Measurements from ENCODE around the gene PKD2. TPM values are rescaled to one million over a fixed set of nuclear protein-coding genes. Genes with fewer than 3 reads are reported as not detected.

PKD2 gene
- total and polyA plus RNA-seq, 2 experiments from 2014 or later, result 17.8 to 36.7 TPM

DNA sequence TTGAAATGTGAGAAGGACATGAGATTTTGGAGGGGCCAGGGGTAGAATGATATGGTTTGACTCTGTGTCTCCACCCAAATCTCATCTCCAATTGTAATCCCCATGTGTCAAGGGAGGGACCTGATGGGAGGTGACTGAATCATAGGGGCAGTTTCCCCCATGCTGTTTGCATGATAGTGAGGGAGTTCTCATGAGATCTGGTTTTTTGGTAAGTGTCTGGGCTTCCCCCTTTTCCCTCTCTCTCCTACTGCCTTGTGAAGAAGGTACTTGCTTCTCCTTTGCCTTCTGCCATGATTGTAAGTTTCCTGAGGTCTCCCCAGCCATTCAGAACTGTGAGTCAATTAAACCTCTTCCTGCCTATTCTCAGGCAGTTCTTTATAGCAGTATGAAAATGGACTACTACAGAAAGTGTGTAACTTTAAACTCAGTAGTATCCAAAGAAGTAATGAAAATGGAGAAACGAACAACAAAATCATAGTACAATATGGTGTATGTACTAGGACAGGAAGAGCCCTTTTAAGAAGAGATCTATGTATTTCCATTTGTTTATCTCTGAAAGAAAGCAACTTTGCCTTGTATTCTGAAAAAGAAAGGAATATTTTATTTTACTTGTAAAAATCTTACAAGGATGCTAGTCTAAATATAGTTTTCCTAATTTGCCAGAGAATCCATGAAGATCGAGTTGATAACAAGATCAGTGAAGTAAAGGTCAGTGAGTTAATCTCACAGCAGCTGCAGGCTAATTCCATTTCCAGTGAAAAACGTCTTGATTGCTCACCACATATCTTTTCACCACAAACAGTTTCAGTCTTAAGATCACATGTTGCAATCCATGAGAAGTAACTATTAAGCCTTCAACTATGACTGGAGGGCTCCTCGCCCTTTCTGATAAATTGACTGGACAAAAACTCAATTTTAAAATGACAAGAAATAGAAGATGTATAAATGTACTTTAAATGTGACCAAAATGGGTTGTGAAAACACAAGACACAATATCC is 20.5 kb downstream of the PKD2 start:
- H4K20me1 ChIP-seq (ENCODE audit: insufficient read depth, poor library complexity, severe bottlenecking), result no peaks in the 10 kb centered on the region
- H3K9me2 ChIP-seq (replicated peaks; ENCODE audit: insufficient read depth), result no peaks in the 10 kb centered on the region
- peak; percentile 40 for DNase-seq (ENCODE audit: low spot score)
- no peak overlapping the region for H2AFZ ChIP-seq
- H3K4me1 ChIP-seq (ENCODE audit: insufficient read depth), result peaks cover 8% of the 10 kb centered on the region
- H3K27ac ChIP-seq, result peak overlapping the region; percentile 65
- TF ChIP-seq EZH2phosphoT487 (IDR thresholded peaks at IDR 0.05; ENCODE audit: low read depth, severe bottlenecking, unreplicated experiment), result no peak
- TF ChIP-seq EZH2 (IDR thresholded peaks at IDR 0.05; ENCODE audit: borderline replicate concordance), result no peak
- TF ChIP-seq CTCF (IDR thresholded peaks at IDR 0.05; ENCODE audit: poor library complexity), result no peak
- no peaks in the 10 kb centered on the region for H3K27me3 ChIP-seq
- peaks cover 4% of the 10 kb centered on the region for H3K79me2 ChIP-seq
- no peak overlapping the region for H3K4me3 ChIP-seq
- H3K36me3 ChIP-seq (replicated peaks; ENCODE audit: insufficient read depth, low read depth), result no peaks in the 10 kb centered on the region
- 40% methylated on average over 4 of the region's 4 CpGs for WGBS (ENCODE audit: low lambda C conversion rate, missing lambda C conversion rate)
- peak overlapping the region; percentile 26 for H3K4me2 ChIP-seq
- no peaks in the 10 kb centered on the region for H3K9me3 ChIP-seq (ENCODE audit: low read depth)

DNA sequence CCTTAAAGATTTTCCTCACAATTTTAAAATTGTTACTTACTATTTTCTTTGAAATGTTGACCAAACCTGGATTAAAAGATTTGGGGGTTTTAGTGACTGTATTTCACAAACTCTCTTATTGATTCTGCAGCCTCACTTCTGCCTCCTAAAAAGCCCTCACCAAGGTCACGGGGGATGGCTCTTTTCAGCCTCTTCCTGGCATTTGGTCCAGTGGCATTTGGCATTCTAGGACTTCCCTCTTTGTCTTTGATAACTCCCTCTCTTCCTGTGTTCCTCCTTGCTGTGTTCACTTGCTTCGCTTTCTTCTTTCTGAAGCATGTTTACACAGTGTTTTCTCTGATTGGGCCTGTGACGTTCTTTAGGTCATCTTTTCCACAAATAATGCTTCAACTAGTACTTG is 21.5 kb downstream of the PKD2 start:
- H3K4me3 ChIP-seq, result no peak overlapping the region
- no peak for DNase-seq (ENCODE audit: low spot score)
- H3K27ac ChIP-seq, result peak overlapping the region; percentile 63
- H3K4me2 ChIP-seq, result no peak overlapping the region
- H3K9me3 ChIP-seq (ENCODE audit: low read depth), result no peaks in the 10 kb centered on the region
- no peaks in the 10 kb centered on the region for H3K9me2 ChIP-seq (replicated peaks; ENCODE audit: insufficient read depth)
- no peak overlapping the region for H2AFZ ChIP-seq
- no peaks in the 10 kb centered on the region for H4K20me1 ChIP-seq (ENCODE audit: insufficient read depth, poor library complexity, severe bottlenecking)
- TF ChIP-seq EZH2 (IDR thresholded peaks at IDR 0.05; ENCODE audit: borderline replicate concordance) (no peak), CTCF (IDR thresholded peaks at IDR 0.05; ENCODE audit: poor library complexity) (no peak), EZH2phosphoT487 (IDR thresholded peaks at IDR 0.05; ENCODE audit: low read depth, severe bottlenecking, unreplicated experiment) (no peak)
- no peaks in the 10 kb centered on the region for H3K27me3 ChIP-seq
- peaks cover 8% of the 10 kb centered on the region for H3K4me1 ChIP-seq (ENCODE audit: insufficient read depth)
- H3K36me3 ChIP-seq (replicated peaks; ENCODE audit: insufficient read depth, low read depth), result no peaks in the 10 kb centered on the region
- peaks cover 4% of the 10 kb centered on the region for H3K79me2 ChIP-seq
- 89% methylated on average over 3 of the region's 3 CpGs for WGBS (ENCODE audit: low lambda C conversion rate, missing lambda C conversion rate)

DNA sequence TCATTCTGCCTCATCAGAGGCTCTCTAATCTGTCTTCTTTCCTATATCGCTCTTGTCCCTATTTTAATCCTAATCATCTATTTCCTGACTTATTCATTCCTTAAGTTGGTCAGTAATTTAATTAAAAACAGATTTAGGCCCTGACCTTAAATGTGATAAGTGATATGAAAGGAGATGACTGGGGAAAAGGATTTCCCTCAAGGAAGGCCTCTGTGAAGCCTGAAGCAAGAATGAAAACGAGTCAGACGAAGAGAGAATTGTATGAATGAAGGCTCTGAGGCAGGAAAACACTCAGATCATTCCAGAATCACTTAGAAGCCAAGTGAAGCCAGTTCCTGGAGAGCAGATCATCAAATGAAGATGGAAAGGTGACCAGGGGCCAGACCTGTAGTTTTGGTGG is 22.1 kb downstream of the PKD2 start:
- Histone ChIP-seq H2AFZ (no peak overlapping the region), H3K4me3 (no peak overlapping the region), H3K27me3 (no peaks in the 10 kb centered on the region), H4K20me1 (ENCODE audit: insufficient read depth, poor library complexity, severe bottlenecking) (no peaks in the 10 kb centered on the region), H3K9me3 (ENCODE audit: low read depth) (no peaks in the 10 kb centered on the region), H3K36me3 (replicated peaks; ENCODE audit: insufficient read depth, low read depth) (no peaks in the 10 kb centered on the region), H3K4me1 (ENCODE audit: insufficient read depth) (peaks cover 8% of the 10 kb centered on the region), H3K9me2 (replicated peaks; ENCODE audit: insufficient read depth) (no peaks in the 10 kb centered on the region), H3K4me2 (no peak overlapping the region), H3K27ac (no peak overlapping the region), H3K79me2 (peaks cover 4% of the 10 kb centered on the region)
- no peak for DNase-seq (ENCODE audit: low spot score)
- TF ChIP-seq EZH2phosphoT487 (IDR thresholded peaks at IDR 0.05; ENCODE audit: low read depth, severe bottlenecking, unreplicated experiment) (no peak), EZH2 (IDR thresholded peaks at IDR 0.05; ENCODE audit: borderline replicate concordance) (no peak), CTCF (IDR thresholded peaks at IDR 0.05; ENCODE audit: poor library complexity) (no peak)
- 89% methylated on average over 3 of the region's 3 CpGs for WGBS (ENCODE audit: low lambda C conversion rate, missing lambda C conversion rate)

Data from hepatocyte (in vitro differentiated cells).